ENCODE data around the gene LDHD.
"Not testable (repeated sequence)": the region's sequence is repeated elsewhere in the genome, so short reads cannot be mapped to it uniquely, and the experiment has no call there.

The LDHD gene

DNA sequence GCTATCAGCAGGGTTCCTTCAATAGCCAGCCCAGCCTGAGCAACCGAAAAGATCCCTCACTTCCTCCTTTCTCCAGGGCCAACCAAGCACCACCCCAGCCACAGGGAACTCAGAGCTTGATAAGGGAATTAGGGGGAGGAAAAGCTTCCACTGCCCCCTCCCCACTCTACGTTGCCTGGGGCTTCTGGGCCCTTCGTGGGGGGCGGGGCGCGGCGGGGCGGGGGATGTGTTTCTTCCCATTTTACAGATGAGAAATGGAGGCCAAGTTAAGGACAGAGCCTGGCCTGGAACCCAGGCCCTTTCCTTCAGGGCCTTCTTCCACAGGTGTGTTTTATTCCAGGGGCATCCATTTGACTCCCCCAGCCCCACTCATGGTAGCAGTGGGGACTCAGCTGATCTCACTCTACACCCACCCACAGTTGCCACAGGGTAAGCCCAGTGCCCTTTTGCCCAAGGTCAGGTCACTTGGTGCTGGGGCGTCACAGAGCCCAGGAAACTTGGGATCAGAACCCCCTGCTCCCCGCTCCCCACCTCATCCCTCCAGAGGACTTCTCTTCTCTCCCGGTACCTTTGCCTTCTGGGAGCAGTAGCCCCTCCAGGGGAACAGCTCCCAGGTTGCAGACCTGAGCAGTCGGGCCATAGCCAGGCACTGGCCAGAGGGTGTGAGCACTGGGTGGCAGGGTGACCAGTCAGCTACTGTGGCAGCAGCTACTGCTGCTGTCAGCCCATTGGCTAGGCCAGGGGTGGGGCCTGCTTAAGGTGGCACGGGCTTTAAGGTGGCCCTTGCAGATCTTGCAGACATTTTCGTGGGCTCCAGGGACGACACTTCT, at the start of gene LDHD:
Gene LDHD, minus strand, starts transcription at position 700 of the 830 bp plus-strand sequence. Its CDS starts 60 bp downstream, at position 640.
- no peak for DNase-seq

DNA sequence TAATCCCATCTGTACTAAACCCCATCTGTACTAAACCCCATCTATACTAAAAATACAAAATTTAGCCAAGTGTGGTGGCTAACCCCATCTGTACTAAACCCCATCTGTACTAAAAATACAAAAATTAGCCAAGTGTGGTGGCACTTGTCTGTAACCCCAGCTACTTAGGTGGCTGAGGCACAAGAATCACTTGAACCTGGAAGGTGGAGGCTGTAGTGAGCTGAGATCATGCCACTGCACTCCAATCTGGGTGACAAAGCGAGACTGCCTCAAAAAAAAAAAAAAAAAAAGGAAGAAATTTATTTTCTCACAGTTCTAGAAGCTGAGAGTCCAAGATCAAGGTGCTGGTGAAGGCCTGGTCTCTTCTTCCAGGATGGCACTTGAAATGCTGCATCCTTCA, 43.8 kb upstream of the LDHD start:
- no peak for DNase-seq

DNA sequence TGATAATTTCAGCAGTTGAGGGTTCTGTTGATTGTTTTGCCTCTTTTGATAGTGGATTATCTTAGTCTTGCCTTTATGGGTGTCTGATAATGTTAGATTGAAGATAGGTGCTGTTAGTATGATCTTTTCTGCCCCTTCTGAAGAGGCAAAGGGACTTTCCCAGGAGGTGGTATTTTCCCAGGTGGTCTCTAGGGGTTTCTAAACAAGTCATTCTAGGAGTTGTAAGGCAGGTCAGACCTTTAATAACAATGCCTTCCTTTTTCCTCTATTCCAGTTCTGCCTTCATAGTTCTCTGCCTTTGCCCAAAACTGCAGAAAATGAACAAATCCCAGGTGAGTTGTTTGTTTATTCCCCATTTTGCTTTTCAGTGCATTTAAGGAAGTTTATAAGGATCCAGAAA, 36.1 kb upstream of the LDHD start:
- no peak for DNase-seq

- no peak for DNase-seq
Measured at GRCh38 chr16:75151798-75152197, 35.2 kb upstream of the LDHD start.

DNA sequence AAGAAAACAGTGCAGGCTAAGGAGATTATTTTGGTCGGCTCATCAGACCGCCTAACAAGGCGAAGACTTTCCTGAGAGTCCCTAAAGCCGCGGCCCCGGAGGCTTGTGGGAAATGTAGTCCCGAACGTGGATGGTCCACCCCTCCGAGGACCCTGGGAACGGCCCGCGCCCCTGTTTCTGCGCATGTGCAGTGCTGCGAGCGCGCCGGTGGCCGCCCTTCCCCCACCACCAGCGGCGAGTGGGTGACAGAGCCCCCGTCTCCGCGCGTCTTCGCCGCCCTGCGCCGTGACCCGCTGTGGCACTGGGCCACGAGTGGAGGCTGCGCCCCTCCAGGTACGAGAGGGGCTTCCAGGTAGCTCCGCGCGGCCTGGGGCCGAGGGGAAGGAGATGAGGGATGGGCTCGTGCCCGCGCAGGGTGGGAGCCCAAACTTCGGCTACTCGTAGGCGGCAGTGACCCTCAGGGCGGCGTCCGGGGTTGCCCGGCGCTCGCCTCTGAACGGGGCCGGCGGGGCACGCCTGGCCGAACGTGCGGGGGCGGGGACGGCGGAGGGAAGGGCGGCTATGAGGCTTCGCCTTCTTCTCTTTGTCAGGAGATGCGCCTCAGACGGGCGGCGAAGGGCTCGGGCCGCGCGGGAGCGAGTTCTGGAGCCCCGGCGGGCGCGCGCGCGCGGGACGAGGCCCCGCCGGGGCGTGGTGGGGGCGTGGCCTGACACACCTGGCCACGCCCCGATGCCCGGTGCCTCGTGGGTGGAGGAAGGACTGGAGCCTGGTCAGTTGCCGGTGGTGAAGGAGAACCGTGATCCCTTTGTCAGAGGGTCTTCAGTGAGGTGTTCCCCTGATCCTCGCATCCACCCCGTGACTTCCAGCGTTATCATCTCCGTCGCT, 32.0 kb upstream of the LDHD start, which contains the start of gene ZFP1:
Gene ZFP1, plus strand, starts transcription at position 214 of the 885 bp plus-strand sequence. CDS start 4,428 bp downstream, outside the sequence.
- peak; percentile 88 for DNase-seq

DNA sequence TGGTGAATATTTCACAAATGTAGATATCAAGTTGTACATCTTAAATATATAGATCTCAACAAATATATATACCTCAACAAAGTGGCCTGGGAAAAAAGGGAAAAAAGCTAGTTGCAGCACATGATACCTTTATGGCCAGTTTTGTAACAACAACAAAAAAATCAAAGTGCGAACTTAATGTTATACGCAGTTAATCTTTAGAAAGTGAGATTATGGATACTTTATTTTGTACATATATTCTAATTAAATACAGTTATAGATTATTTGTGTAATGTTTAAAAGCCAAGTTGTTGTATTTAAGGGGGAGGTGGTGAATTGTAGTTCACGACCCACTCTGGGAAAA, 31.4 kb upstream of the LDHD start:
- no peak for DNase-seq

DNA sequence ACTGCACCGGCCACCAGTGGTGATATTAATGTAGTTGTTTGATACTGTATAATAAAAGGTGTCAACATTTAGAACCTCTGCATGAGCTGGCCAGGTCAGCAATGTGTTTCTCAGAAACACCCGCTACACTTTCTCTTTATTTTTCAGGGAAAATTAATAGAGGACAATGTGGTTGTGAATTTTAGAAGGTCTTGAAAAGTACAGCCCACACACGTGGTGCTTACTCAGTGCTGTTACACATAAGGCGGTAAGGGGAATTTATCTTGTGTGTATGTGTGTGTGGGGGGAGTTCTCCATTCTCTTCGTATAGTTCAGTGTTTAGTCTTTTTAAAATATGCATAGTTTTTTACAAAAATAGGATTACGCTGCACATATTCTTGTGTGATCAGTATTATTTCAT, 27.4 kb upstream of the LDHD start:
- no peak for DNase-seq

DNA sequence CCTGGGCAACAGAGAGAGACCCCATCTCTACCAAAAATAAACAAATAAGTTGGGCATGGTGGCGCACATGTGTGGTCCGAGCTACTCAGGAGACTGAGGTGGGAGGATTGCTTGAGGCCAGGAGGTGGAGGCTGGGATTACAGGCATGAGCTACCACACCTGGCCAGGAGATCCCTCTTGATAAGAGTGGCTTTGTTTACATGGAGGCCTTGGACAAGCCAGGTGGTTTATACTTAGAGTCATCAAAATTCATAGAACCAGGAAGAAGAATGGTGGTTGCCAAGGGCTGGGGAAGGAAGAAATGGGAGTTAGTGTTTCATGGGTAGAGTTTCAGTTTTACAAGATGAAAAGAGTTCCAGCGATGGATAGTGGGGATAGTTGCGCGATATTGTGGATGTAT, 22.9 kb upstream of the LDHD start:
- DNase-seq = no peak

DNA sequence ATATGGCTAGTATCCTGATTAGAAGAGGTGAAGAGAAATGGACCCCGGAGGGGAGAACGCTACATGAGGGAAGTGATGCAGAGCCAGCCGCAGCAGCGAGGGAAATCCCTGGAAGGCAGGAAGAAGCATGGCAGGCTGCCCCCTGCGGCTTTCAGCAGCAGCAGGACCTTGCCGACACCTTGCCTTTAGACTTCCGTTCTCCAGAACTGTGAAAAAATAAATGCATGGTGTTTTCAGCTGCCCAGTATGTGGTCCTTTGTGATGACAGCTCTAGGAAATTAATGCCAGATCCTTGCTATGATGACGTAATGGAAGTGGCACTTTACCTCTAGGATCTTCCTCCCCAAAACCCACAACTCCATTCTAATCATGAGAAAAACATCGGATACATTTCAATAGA, 22.1 kb upstream of the LDHD start:
- no peak for DNase-seq

- DNase-seq = no peak
Measured at GRCh38 chr16:75138233-75138632, 21.7 kb upstream of the LDHD start.

- DNase-seq = no peak
Measured at GRCh38 chr16:75131081-75131480, 14.5 kb upstream of the LDHD start.

- DNase-seq = no peak
Measured at GRCh38 chr16:75130150-75130771, 13.7 kb upstream of the LDHD start.

DNA sequence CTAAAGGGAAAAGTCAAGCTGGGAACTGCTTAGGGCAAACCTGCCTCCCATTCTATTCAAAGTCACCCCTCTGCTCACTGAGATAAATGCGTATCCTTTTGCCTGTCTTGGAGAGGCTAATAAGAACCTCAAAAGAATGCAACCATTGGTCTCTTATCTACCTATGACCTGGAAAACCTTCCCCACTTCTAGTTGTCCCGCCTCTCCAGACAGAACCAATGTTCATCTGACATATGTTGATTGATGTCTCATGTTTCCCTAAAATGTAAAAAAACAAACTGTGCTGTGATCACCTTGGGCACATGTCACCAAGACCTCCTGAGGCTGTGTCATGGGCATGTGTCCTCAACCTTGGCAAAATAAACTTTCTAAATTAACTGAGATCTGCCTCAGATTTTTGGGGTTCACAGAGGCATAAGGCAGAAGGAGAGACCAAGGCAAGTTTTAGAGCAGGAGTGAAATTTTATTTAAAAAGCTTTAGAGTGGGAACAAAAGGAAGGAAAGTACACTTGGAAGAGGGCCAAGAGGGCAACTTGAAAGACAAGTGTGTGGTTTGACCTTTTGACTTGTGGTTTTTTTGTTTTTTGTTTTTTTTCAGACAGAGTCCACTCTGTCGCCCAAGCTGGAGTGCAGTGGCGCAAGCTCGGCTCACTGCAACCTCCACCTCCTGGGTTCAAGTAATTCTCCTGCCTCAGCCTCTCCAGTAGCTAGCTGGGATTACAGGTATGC, 13.0 kb upstream of the LDHD start:
- DNase-seq = not testable (repeated sequence)

- no peak for DNase-seq
Measured at GRCh38 chr16:75127713-75128415, 11.3 kb upstream of the LDHD start.

DNA sequence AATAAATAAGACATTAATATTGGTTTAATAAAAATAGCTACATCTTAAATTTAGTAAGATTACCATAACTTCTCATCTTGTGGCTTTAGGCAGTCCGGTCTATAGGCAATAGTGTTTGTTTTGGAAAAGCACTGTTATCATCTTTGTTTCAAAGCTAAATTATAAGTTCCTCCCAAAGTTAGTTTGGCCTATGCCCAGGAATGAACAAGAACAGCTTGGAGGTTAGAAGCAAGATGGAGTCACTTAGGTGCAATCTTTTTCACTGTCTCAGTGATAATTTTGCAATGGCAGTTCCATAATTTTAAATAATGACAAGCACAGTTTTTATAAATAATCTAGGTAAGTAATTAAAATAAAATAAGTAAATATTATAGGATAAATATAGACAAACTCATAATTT, 6.0 kb upstream of the LDHD start:
- no peak for DNase-seq

DNA sequence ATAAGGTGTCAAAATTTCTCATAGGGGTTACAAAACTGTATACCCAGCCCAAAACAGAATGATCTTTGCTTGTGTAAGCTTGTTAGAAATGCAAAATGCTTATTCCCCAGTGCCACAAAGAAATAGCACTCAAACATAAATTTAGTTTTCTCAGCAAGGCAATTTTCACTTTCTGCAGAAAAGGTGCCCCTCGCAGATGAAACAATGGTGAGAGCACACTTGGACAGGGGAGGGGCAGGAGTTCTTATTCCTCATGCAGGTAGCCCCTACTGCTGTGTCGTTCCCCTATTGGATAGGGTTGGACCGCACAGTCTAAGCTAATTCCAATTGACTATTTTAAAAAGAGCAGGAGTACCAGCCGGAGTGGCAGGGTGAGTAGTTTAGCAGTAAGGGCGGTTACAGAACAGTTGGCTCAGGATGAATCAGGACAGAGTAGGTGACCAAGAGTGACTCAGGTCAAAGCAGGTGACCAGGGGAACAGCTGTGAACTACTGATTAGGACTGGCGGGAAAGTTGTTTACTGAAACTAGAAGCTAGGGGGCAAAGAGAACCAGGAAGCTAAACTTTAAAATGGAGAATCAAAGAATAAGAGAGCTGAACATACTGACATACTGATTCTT, 5.5 kb upstream of the LDHD start:
- DNase-seq = no peak

DNA sequence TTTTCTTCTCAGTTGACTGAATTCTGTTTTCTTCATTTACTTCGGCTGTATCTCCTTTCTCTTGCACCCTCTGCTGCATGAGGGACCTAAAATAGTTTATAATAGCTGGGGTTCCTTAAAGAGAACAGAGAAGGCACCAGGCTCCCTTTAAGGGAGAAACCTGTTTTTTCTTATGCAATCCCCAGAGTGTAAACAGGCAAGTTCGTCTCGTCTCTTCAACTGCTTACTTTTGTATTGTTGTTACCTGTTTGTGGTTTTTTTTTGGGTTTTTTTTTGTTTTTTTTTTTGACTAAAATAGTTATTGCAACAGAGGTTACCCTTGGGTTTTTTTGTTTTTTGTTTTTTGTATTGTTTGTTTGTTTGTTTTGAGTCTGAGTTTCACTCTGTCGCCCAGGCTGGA, 3.7 kb upstream of the LDHD start:
- DNase-seq = no peak

DNA sequence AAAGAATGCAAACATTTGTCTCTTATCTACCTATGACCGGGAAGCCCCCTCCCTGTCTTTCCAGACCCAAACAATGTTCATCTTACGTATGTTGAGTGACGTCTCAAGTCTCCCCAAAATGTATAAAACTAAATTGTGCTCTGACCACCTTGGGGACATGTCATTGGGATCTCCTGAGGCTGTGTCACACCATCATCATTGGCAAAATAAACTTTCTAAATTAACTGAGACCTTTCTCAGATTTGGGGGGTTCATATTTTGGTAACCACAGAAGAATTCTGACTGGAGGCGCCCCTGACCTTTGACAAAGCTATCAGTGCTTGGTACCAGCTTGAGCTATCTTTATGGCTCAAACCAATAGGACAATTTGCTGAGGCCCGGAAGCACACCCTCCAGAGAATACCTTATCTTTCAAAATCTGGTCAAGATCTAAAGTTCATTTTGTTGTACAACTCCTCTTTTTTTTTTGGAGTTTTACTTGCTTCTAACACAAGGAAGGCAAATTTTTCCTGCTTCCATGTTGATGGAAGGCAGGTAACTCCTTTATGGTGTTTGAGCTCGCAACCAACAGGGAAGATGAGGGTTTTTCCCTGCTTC, 2.5 kb upstream of the LDHD start:
- DNase-seq = no peak

DNA sequence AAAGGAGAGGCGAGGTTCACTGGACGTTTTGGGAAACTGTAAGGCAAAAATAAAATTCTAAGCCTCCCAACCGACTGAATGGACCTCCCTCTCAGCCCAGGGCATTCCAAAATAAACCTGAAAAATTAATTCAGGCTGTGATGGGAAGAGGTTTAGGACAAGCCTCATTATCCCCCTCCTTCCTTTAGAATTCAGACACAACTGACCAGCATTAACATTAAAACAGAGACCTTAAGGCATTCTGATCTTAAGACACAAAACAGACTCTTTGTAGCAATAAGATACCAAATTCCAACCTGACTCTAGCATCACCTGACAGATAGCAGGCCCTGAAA, 298 bp upstream of the LDHD start:
- no peak for DNase-seq

DNA sequence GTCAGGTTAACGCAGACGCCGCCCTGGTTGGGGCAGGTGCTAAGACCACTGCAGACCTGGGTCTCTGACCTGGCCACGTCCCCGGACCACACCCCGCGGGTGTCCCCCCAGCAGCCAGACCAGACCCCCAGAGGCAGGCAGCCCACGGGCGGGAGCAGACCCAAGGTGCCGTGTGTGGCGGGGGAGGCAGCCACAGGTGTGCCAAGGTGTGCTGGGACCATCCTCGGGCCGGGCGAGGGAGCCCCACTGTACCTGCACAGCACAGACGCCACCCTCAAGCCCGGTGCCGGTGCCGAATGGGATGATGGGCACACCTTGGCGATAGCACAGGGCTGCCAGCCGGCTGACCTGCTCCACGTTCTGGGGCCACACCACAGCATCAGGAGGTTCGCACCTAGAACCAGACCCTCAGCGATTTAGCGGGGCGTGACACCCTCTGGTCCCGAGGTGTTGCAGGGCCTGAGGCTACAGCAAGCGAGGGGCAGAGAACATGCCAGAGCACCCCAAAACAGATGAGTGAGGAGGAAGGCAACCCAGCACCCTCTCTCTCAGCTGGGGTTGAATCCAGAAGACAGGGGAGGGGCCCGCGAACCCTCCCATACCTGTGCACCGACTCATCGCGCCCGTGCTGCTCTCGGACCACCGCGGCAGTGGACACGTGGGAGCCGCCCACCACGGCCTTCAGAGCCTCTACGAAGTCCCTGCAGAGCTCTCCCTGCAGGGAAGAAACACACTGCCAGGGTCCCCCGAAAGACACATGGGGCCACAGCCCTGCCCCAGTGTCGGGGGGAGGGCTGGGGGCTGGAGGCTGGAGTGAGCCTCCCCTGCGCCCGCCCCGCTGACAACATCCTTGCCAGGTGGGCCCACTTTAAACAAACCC, 1.4 kb downstream of the LDHD start:
- no peak for DNase-seq

Measured in NCI-H345 (cell line).